OCI-LY7 (cell line): ENCODE measurements around the gene CABLES1.

Experiments
- CTCF ChIP-seq: fragments of 200-600 bp; sonication (generic); conservative IDR thresholded peaks from 2 replicates; pipeline ENCODE4 v1.5.1; 2014; ENCODE audit warnings: mild to moderate bottlenecking, antibody characterized with exemption, low read length, moderate library complexity, mixed read lengths
- EZH2phosphoT487 ChIP-seq: fragments of 200-600 bp; sonication (generic); IDR thresholded peaks from 2 replicates; pipeline ENCODE4 v1.6.1; 2018; ENCODE audit warnings: low read depth, borderline replicate concordance, mild to moderate bottlenecking, mixed run types, antibody characterized with exemption, low read length, moderate library complexity, mixed read lengths

- TF ChIP-seq EZH2phosphoT487 (no peak), CTCF (no peak)
These were observed 100.6 kb downstream of the CABLES1 start for GRCh38 chr18:23235860-23236259.
